CD4-positive, alpha-beta T cell treated with Interleukin-1 beta for 1 hour (primary cell): ENCODE measurements around the gene PTPRD.

ENCODE experiments used
- DNase-seq, 2 donors: peaks; one replicate each; pipeline ENCODE4 v3.0.0-alpha.2; 2020 to 2022

PTPRD gene

DNA sequence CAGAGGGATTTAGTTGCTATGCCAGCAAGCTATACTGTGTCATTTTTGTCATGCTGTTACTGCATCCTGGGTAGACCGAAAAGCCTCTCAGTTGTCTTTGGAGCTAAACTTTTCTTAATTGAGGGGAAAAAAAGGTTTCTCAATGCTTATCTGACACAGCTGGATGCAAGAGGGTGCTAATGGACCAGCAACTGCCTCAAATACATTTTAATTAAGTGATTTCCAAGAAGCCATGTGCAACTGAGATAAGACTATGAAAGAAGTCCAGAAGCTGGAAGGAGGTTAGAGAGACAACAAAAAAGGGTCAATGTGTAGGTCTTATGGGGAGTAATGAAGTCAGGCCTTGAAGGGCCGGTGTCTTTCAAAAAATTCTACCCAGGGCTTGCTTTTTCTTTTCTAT is 2347.5 kb downstream of the PTPRD start:
- no peak for DNase-seq
